KOPT-K1 (cell line): ENCODE results near the gene MYLK.

ENCODE experiments used
- H3K27ac ChIP-seq: fragments of 200-600 bp; sonication (generic); 2 replicates; pipeline ENCODE4 v1.5.1; 2016; ENCODE audit warnings: antibody characterized with exemption, mild to moderate bottlenecking, low read depth, low read length; ENCODE audit not compliant: poor library complexity, severe bottlenecking
- H3K36me3 ChIP-seq: fragments of 200-600 bp; sonication (generic); 2 replicates; pipeline ENCODE4 v1.5.1; 2017; ENCODE audit warnings: antibody characterized with exemption, mild to moderate bottlenecking, low read length, moderate library complexity; ENCODE audit not compliant: insufficient read depth
- H3K9me3 ChIP-seq: fragments of 200-600 bp; sonication (generic); 2 replicates; pipeline ENCODE4 v1.5.1; 2017; ENCODE audit warnings: antibody characterized with exemption, low read length, mild to moderate bottlenecking; ENCODE audit not compliant: insufficient read depth, poor library complexity, severe bottlenecking

Gene MYLK

DNA sequence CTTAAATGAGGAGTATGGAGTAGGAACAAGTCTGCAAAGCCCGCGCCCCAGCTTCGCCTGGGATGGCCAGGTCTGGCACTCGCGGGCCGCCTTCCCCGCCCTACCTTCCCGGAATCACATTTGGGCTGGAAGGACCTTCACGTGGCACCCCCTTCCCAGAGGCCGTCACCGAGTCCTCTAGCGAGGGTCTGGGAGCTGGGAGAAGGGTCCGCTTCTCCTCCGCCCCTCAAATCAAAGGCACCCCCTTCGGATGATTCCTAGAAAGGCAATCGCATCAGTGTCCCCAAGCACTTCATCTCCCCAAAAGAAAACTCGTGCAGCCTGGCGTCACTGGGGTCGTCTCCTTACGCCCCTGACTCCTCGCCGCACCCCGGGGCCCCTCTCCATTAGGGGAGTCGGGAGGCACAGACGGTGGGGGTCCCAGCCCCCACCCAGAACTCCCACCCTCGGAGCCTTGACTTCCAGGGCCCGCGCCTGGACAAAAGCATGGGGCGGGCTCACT lies 380 bp downstream of the MYLK start:
- H3K9me3 ChIP-seq: no peaks in the 10 kb centered on the region
- H3K27ac ChIP-seq: no peak overlapping the region
- H3K36me3 ChIP-seq: no peaks in the 10 kb centered on the region

DNA sequence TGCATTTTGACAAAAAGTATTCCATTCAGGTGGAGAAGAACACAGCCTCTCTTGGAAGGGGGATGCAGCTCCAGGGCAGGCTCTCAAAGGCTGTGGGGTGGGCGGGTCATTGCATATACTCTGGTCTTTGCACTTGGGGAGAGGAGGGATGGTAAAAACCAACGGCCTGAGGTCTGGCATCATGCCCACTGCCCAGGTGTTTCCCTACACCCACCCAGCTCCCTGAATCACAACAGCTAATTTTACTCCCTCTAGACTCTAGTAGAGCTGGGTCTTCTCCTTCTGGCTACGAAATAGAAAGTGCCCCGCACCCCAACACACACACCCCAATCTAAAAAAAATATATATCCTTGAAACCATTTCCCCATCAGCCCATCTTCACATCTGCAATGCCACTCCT lies 1.0 kb downstream of the MYLK start:
- Histone ChIP-seq H3K36me3 (no peaks in the 10 kb centered on the region), H3K9me3 (no peaks in the 10 kb centered on the region), H3K27ac (no peak overlapping the region)

DNA sequence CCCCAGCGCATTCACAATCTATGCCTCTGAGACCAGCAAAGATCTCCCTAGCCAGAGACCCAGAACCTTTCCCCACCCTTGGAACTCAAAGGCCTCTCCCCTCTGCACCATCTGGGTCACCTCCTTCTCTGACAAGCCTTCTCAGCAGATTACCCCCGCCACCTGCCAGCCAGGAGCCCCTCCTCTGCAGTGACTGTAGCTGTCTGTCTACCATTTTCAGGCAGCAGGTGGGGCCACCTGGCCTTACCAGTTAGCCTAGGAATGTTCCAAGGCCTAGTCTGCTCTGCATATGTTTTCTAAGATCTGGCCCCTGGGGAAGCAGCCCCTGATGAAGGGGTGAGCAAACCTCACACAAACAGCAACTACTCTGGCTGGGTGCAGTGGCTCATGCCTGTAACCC lies 2.4 kb downstream of the MYLK start:
- H3K36me3 ChIP-seq: no peaks in the 10 kb centered on the region
- H3K9me3 ChIP-seq: no peaks in the 10 kb centered on the region
- no peak overlapping the region for H3K27ac ChIP-seq

DNA sequence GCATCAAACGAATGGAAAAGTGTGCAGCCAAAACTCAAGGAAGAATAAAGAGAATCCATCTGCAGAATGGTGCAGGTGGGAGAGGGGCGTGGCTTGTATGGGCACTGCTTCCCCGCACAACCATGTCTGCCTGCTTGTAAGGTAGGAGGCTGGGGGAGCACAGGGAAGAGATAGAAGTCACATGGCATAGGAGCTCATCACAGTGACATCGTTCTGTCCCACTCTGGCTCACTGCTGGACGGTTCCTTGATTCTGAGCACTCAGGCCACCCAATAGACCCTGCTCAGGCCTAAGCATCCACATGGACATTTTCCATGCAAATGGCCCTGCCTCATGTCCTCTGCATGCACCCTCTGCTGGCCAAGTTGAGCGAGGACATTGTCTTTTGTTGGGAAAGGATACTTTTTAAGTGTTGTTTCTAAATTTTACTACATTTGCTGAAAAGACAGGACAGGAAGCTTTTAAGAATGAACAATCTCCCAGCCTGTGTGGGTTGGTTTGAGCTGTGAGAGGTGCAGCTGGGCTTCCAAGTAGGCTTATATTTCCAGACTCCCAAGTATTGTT lies 3.1 kb downstream of the MYLK start:
- no peaks in the 10 kb centered on the region for H3K36me3 ChIP-seq
- no peaks in the 10 kb centered on the region for H3K9me3 ChIP-seq
- no peak overlapping the region for H3K27ac ChIP-seq

DNA sequence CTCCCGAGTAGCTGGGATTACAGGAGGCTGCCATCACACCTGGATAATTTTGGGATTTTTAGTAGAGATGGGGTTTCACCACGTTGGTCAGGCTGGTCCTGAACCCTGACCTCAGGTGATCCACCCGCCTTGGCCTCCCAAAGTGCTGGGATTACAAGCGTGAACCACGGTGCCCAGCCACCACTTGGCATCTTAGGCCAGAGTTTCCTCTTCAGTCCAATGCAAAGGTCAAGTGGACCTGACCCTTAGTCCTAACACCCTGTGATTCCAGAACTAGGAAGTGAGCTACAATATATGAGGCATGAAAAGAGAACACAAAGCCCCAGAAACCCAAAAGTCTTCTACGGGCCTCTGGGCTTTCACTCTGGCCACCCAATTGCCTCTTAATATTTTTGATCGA lies 5.3 kb downstream of the MYLK start:
- Histone ChIP-seq H3K9me3 (no peaks in the 10 kb centered on the region), H3K27ac (no peak overlapping the region), H3K36me3 (no peaks in the 10 kb centered on the region)

DNA sequence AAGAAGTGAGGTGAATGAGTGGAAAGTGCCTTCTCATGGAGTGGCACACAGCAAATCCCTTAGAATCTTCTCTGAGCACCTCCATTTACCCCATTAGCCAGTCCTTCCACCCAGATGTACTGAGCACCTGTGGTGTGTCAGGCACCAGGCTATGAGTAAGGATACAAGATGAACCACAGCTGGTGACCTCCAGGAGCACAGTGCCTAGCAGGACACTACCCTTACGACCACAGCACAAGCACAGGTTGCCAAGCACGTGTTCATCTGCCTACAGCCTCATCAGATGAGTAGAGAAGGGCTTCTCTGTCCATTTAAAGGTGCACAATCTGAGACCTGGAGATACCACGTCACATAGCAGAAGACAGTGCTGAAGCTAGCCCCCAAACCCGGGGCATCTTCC lies 6.2 kb downstream of the MYLK start:
- H3K9me3 ChIP-seq: no peaks in the 10 kb centered on the region
- no peak overlapping the region for H3K27ac ChIP-seq
- H3K36me3 ChIP-seq: no peaks in the 10 kb centered on the region

DNA sequence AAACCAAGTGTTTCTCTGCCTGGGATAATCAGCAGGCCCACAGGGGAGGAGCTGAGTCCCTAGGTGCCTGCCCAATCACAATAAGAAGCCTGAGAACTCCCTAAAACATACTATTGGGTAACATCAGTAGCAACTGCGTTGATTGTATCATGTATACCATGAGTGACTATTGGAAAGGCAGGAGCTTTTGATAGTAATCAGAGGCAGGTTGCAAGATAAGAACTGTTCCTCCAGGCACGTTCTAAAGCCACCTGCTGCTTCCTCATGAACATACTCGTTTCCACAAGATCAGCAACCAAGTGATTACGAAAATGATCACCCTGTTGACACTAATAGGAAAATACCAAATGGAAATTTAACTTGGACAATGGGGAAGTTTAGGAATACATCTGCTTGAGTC lies 6.7 kb downstream of the MYLK start:
- Histone ChIP-seq H3K36me3 (no peaks in the 10 kb centered on the region), H3K9me3 (no peaks in the 10 kb centered on the region), H3K27ac (no peak overlapping the region)

DNA sequence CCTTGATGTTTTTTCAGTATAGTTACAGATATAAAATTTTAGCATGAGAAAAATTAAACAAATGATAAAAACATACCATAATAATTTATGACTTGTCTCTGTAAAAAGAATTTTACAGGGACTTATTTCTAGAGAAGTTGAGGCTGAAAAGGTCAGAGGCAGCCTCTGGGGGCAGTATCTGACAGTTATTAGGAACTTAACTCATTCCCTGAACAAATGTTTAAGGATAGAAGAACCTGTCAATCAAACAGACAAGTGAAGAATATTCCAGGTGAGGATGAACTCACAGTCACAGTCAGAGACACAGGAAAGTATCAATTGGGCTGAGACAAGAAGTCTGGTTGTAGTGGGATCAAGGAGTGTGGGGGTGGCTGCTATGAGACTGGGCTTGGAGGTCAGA lies 7.3 kb downstream of the MYLK start:
- H3K9me3 ChIP-seq: no peaks in the 10 kb centered on the region
- H3K36me3 ChIP-seq: no peaks in the 10 kb centered on the region
- H3K27ac ChIP-seq: no peak overlapping the region

DNA sequence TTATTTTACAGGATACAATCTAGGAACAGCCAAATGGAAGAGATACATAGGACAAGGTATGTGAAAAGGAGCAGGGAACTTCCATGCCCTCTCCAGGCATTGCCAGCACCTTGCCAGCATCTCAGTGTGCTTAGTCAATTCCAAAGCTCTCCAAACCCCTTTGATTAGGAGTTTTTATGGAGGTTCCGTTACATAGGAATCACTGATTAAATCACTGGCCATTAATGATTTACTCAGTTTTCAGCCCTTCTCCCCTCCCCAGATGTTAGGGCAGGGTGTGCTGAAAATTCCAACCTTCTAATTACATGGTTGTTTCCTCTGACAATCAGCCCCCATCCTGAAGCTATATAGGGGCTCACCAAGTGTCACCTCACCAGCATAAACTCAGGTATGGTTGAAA lies 11.5 kb downstream of the MYLK start:
- Histone ChIP-seq H3K36me3 (no peaks in the 10 kb centered on the region), H3K9me3 (no peaks in the 10 kb centered on the region), H3K27ac (no peak overlapping the region)

DNA sequence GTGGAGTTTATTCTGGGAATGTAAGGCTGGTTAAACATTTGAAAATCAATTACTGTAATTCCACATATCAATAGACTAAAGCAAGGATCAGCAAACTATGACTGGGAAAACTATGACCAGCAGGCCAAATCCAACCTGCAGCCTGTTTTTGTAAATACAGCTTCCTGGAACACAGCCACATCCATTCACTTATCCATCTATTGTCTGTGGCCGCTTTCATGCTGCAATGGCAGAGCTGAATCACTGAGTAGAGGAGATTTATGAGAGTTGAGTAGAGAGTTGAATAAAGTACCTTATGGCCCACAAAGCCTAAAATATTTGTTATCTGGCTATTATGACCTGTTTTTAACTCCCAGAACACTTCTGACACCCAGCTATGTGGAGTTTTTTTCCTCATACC lies 12.2 kb downstream of the MYLK start:
- Histone ChIP-seq H3K27ac (no peak overlapping the region), H3K36me3 (no peaks in the 10 kb centered on the region), H3K9me3 (no peaks in the 10 kb centered on the region)

DNA sequence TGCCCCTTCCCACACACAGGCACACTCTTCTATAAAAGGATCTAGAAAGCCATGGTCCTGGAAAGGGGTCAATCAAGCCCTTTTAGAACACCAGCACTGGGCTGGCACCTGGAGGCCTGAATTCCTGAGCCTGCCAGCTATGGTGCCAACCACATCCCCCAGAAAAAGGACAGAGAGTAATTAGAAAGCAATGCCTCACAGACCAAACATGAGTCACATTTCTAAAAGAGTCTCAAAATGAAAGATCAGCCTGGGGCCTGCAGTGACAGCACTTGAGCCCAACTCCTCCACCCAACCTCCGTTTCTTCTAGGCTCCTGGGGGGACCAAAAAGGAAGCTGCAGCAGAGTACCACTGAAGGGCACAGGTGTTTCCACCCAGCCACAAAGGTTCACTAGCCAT lies 14.1 kb downstream of the MYLK start:
- Histone ChIP-seq H3K27ac (no peak overlapping the region), H3K9me3 (no peaks in the 10 kb centered on the region), H3K36me3 (no peaks in the 10 kb centered on the region)

DNA sequence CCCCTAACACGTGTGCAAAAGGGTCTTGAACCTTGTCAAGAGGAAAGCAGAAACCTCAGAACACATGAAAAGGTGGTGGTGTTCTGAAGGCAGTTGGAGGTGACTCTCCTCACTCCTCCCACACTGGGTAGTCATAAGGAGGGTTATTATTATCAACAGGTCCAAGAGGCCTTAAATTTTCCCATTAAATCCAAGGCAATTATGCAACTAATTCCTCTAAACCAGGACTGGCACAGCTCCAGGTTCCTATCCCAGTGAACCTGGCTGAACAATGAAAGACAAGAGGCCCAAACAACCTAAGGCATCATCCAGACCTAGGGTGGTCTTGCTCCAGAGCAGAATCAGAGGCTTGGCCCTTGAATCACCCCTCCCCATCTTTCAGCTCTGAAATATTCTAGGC lies 15.0 kb downstream of the MYLK start:
- Histone ChIP-seq H3K36me3 (no peaks in the 10 kb centered on the region), H3K9me3 (no peaks in the 10 kb centered on the region), H3K27ac (no peak overlapping the region)

DNA sequence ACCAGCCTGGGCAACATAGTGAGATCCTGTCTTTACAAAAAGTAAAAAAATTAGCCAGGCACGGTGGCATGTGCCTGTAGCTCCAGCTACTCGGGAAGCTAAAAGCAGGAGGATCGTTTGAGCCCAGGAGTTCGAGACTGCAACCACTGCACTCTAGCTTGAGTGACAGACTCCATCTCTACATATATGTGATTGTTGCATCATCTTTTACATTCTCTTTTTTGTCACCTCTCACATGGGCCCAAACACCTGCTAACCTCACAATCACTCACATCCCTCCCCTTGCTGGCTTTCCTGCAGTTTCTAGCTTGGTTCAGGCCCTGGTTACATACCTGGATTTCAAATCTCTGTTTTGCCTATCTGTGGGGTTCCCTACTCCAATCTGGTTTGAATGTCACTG lies 19.4 kb downstream of the MYLK start:
- H3K9me3 ChIP-seq: no peaks in the 10 kb centered on the region
- no peaks in the 10 kb centered on the region for H3K36me3 ChIP-seq

DNA sequence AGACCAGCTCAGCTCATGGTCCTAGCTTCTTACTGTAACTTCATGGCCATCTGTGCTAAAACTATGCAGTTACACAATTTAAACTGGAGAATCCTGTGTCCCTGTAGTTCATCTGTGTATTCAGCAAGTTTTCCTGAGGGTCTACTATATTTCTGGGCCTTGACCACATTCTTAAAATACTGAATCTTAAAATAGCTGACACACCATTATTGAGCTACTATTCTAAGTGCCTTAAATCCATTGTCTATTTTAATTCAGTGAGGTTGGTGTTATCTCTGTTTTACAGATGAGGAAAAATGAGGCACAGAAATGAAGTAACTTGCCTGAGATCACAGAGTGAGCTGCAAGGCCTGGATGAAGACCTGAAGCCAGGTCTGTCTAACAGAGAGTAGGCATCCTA lies 22.0 kb downstream of the MYLK start:
- Histone ChIP-seq H3K27ac (no peak overlapping the region), H3K9me3 (no peaks in the 10 kb centered on the region), H3K36me3 (no peaks in the 10 kb centered on the region)

More for the DNA sequence above, 19.4 kb downstream of the MYLK start:
- no peak overlapping the region for H3K27ac ChIP-seq

DNA sequence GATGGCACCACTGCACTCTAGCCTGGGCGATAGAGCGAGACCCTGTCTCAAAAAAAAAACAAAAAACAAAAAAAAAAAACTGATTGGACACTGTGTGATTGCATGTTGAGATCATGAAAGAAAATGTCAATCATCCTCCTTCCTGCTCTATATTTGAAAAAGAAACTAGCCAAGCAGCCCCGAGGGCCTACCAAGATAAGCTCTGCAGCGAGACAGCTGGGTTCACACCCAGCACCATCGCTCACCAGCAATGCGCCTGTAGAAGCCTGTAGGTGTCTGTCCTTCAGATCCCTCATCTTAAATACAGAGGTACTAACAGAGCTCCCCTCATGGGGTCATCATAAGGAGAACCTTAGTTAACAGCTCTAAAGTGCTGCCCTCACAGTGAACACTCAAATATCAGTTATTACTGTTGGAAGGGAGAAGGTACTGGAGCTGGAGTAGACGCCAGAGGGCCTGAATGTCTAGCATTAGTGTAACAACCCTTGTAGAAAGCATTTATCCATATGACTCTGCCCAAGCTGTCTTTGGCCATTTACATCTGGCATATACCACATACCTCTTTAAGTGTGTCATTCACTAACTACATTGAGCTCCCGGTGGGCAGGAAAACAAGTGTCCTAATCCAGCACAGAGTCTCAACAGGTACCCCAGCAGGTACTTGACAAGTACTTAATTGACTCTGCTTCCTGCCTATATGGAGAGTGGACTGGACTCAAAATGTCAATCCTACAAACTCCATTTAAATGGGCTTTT lies 22.9 kb downstream of the MYLK start:
- no peaks in the 10 kb centered on the region for H3K36me3 ChIP-seq
- H3K27ac ChIP-seq: no peak overlapping the region
- H3K9me3 ChIP-seq: no peaks in the 10 kb centered on the region

DNA sequence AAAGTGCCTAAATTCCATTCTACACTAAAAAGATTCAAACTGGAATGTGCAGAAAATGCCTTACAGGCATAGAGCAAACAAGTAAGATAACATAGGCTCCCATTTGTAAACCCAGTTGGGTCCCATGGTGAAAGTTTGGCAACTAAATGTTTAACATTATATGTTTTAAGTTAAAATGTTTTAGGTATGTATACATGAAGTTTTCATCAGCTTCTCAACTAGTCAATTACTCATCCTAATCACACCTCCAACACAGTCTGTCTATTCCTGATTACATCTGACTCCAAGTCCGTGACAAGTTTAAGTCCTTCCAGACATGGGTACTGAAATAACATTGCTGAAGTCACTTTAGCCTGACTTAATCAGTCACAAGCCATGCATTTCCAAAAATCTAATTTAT lies 25.0 kb downstream of the MYLK start:
- H3K27ac ChIP-seq: no peak overlapping the region
- H3K36me3 ChIP-seq: no peaks in the 10 kb centered on the region

More for the DNA sequence above, 25.0 kb downstream of the MYLK start:
- H3K9me3 ChIP-seq: peaks cover 3% of the 10 kb centered on the region
